HEK293T (cell line): Measurements from ENCODE around the gene MRNIP.

Experiments
- CTCF ChIA-PET: fragments of 350-600 bp; formaldehyde crosslinking; extraction: SDS; loops from one replicate; lab custom pipeline; 2021; ENCODE audit warnings: antibody characterized with exemption, inconsistent platforms; lab: Yijun Ruan, JAX
- POLR2A ChIA-PET: fragments of 350-600 bp; formaldehyde crosslinking; extraction: SDS; loops from one replicate; lab custom pipeline; 2020; ENCODE audit warnings: antibody characterized with exemption, inconsistent platforms; lab: Yijun Ruan, JAX
- DNase-seq: peaks from one replicate; pipeline ENCODE4 v3.0.0; 2012; ENCODE audit warnings: mixed read lengths; ENCODE audit errors: extremely low spot score
- ARNT ChIP-seq: fragments of 450-650 bp; IDR thresholded peaks from 2 replicates; pipeline ENCODE4 v1.6.1; 2017; ENCODE audit warnings: mild to moderate bottlenecking
- BHLHE40 ChIP-seq: fragments of 450-650 bp; IDR thresholded peaks from 2 replicates; pipeline ENCODE4 v1.6.1; 2016; ENCODE audit warnings: mild to moderate bottlenecking, moderate library complexity, borderline replicate concordance
- CTBP1 ChIP-seq: fragments of 450-650 bp; IDR thresholded peaks from 2 replicates; pipeline ENCODE4 v1.6.1; 2016; ENCODE audit warnings: borderline replicate concordance
- ELF4 ChIP-seq: fragments of 450-650 bp; IDR thresholded peaks from 2 replicates; pipeline ENCODE4 v1.6.1; 2017; ENCODE audit warnings: antibody characterized with exemption
- FOXA1 ChIP-seq: fragments of 450-650 bp; IDR thresholded peaks from 2 replicates; pipeline ENCODE4 v1.6.1; 2016; ENCODE audit warnings: mild to moderate bottlenecking
- FOXK2 ChIP-seq: fragments of 450-650 bp; IDR thresholded peaks from 2 replicates; pipeline ENCODE4 v1.6.1; 2016; ENCODE audit warnings: mild to moderate bottlenecking
- FOXM1 ChIP-seq: fragments of 450-650 bp; IDR thresholded peaks from 2 replicates; pipeline ENCODE4 v1.6.1; 2017; ENCODE audit warnings: mild to moderate bottlenecking, borderline replicate concordance
- HDGF ChIP-seq: fragments of 450-650 bp; IDR thresholded peaks from 2 replicates; pipeline ENCODE4 v1.6.1; 2017; ENCODE audit warnings: antibody characterized with exemption, borderline replicate concordance
- L3MBTL2 ChIP-seq: fragments of 450-650 bp; conservative IDR thresholded peaks from 2 replicates; pipeline ENCODE4 v1.6.1; 2016; ENCODE audit warnings: mild to moderate bottlenecking
- LEF1 ChIP-seq: fragments of 450-650 bp; IDR thresholded peaks from 2 replicates; pipeline ENCODE4 v1.6.1; 2017; ENCODE audit warnings: mild to moderate bottlenecking, borderline replicate concordance
- NFRKB ChIP-seq: fragments of 450-650 bp; IDR thresholded peaks from 2 replicates; pipeline ENCODE4 v1.6.1; 2016; ENCODE audit warnings: mild to moderate bottlenecking, moderate library complexity
- SP1 ChIP-seq: fragments of 450-650 bp; IDR thresholded peaks from 2 replicates; pipeline ENCODE4 v1.6.1; 2017
- SUZ12 ChIP-seq: fragments of 450-650 bp; IDR thresholded peaks from 2 replicates; pipeline ENCODE4 v1.6.1; 2016; ENCODE audit warnings: mild to moderate bottlenecking
- TARDBP ChIP-seq: fragments of 450-650 bp; IDR thresholded peaks from 2 replicates; pipeline ENCODE4 v1.6.1; 2016
- ZNF384 ChIP-seq: fragments of 450-650 bp; IDR thresholded peaks from 2 replicates; pipeline ENCODE4 v1.6.1; 2016
- TF ChIP-seq, protein P1 (sequence below): fragments of 450-650 bp; IDR thresholded peaks from 2 replicates; pipeline ENCODE4 v1.6.1; 2016

MRNIP gene

DNA sequence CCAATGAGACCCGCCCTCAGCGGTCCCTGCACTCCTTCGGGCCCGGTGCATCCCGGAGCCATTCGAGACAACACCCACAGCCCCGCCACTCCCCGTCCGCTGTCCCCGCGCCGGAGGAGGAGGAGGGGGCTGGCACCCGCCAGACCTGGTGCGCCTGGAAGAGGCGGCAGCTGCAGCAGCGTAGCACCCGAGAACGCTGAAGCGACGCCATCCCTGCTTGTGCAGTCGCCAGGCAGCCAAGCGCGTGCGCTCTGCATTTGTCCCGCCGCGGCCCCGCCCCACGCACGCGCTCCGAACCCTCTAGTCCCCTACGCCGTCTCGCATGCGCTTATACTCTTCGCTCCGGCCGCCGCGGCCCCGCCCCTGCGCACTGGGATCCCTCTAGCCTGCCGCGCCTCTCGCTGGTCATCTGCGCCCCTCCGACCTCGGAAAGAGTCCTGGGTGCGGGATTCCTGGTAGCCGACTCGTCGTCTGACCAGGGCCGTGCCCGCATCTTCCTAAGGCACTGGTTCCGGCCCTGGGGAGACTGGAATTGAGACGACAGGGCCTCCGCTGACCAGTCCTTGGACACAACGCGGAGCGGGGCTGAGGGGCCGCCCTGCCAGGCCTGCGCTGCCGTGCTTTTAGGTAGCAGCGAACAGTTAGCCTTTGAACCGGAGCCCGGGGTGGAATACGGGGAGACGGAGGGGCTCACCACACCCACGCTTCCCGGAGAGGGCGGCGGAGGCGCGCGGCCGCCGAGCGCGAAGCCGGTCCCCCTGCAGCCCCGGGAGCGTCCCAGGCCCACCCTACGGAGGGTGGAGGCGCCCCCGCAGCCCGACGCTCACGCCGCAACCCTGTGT, at the start of gene MRNIP:
Gene MRNIP, minus strand, starts transcription at position 232 of the 842 bp plus-strand sequence. Its CDS starts 21 bp downstream, at position 211.
- TF ChIP-seq, protein P1, sequence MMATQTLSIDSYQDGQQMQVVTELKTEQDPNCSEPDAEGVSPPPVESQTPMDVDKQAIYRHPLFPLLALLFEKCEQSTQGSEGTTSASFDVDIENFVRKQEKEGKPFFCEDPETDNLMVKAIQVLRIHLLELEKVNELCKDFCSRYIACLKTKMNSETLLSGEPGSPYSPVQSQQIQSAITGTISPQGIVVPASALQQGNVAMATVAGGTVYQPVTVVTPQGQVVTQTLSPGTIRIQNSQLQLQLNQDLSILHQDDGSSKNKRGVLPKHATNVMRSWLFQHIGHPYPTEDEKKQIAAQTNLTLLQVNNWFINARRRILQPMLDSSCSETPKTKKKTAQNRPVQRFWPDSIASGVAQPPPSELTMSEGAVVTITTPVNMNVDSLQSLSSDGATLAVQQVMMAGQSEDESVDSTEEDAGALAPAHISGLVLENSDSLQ = no peak
- TF ChIP-seq CTBP1 = peak; percentile 78
- no peak for TF ChIP-seq ELF4
- TF ChIP-seq ZNF384 = no peak
- no peak for TF ChIP-seq HDGF
- no peak for TF ChIP-seq LEF1
- TF ChIP-seq ARNT = no peak
- TF ChIP-seq TARDBP = no peak
- TF ChIP-seq L3MBTL2 = peak; percentile 80
- TF ChIP-seq BHLHE40 = no peak
- no peak for TF ChIP-seq SUZ12
- no peak for TF ChIP-seq FOXA1
- peak; percentile 97 for DNase-seq
- CTCF ChIA-PET = no interaction called here
- POLR2A ChIA-PET = interaction anchor here (1.0 to 1.2 kb wide), 3 partner anchors 12 to 40 kb away, joined by 3 read pairs; no protein-coding TSS in a partner anchor

DNA sequence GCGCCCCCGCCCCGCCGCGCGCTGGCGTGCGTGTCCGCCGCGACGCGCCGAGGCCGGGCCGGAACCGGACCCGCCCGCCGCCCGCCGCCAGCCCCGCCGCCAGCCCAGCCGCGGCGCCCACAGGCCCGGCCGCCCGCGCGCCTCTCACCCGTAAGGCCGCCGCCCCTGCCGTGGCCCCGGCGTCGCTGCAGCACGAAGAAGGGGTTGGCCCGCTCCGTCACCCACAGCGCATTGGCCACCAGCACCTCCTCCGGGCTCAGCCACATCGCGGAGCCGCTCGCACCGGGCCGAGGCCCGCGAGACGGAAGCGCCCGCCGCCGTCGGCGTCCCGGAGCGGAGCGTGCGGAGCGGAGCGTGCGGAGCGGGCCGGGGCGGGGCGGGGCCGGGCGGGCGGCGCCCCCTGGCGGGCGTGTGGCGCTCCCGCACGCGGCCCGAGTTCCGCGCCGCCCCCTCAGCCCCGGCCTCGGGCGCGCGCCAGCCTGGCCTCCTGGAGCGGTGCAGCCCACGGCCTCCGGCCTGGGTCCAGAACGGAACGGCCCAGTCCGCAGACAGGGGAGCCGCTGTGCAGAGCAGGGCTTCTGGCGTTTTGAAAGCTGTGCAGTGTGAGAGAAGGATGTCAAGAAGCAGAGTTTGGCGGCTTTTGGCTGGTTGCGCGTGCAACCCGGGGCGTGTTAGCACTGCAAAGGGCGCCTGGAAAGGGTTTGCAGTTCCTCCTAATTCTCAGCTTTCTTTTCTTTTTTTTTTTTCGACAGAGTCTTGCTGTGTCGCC, 49.1 kb upstream of the MRNIP start, which contains the start of gene TBC1D9B:
Gene TBC1D9B, minus strand, starts transcription at position 342 of the 769 bp plus-strand sequence. Its CDS starts 76 bp downstream, at position 266.
- POLR2A ChIA-PET = interaction anchor here (0.8 kb wide), 1 partner anchor 183 kb away, joined by 4 read pairs; no protein-coding TSS in a partner anchor
- TF ChIP-seq SP1 (no peak), BHLHE40 (no peak), SUZ12 (no peak), ARNT (peak; percentile 70), HDGF (no peak), CTBP1 (no peak), FOXA1 (no peak), ZNF384 (no peak), NFRKB (no peak), FOXK2 (no peak), FOXM1 (0 out of 2 replicates have a peak, but pooled peaks have one; percentile 6), L3MBTL2 (peak; percentile 36; the same call in 1 of the 2 replicates), TARDBP (no peak), ELF4 (no peak), LEF1 (no peak)
- TF ChIP-seq, protein P1 = no peak
- CTCF ChIA-PET = interaction anchor here (0.6 to 1.1 kb wide), 3 partner anchors 25 to 192 kb away, joined by 3 to 4 read pairs (median 3); no protein-coding TSS in a partner anchor
- DNase-seq = peak; percentile 93

DNA sequence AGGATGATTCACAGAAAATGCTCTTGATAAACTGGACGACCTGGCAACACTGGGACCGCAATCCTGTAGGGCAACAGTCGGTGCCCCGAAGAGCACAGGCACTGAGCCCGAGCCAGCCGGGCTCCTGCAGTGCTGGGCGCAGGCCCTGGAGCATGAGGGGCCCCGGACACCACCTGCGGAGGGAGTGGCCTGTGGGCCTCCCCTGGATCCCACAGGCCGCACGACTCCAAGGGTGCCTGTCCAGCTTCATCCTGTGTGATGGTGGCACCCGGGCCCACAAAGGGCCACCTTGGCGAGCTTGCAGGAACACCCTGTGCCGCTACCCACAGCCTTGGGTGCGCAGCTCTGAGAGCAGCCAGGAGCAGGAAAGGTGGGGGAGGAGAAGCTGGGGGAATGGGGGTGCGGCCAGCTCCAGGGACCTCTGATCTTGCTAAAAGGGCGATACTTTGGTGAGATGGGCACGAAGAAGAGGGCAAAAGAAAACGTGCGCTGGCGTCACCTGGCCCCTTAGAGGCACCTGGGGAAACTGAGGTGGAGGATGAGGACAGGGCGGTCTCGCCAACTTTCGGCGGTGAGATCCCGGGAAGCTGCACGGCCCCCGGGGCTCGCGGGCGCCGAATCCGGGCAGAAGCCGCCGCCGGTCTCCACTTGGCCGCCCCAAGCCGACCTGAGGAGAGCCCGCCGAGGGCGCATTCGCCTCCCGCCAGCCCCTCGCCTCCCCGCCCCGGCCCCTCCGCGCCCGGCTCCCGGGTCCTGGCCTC, 48.4 kb upstream of the MRNIP start:
- ChIA-PET CTCF (interaction anchor here (0.7 to 1.5 kb wide), 3 partner anchors 15 to 105 kb away, joined by 3 to 6 read pairs (median 6); no protein-coding TSS in a partner anchor), POLR2A (interaction anchor here (0.6 to 0.8 kb wide), 2 partner anchors 80 to 184 kb away, joined by 3 to 4 read pairs; no protein-coding TSS in a partner anchor)
- no peak for TF ChIP-seq ARNT
- TF ChIP-seq ELF4 = no peak
- TF ChIP-seq CTBP1 = no peak
- no peak for TF ChIP-seq FOXK2
- TF ChIP-seq, protein P1 = no peak
- no peak for TF ChIP-seq SUZ12
- no peak for TF ChIP-seq TARDBP
- no peak for TF ChIP-seq FOXM1
- TF ChIP-seq ZNF384 = no peak
- no peak for TF ChIP-seq FOXA1
- no peak for TF ChIP-seq L3MBTL2
- TF ChIP-seq LEF1 = no peak
- TF ChIP-seq SP1 = no peak
- TF ChIP-seq NFRKB = no peak
- no peak for TF ChIP-seq BHLHE40
- TF ChIP-seq HDGF = no peak
- peak; percentile 53 for DNase-seq

DNA sequence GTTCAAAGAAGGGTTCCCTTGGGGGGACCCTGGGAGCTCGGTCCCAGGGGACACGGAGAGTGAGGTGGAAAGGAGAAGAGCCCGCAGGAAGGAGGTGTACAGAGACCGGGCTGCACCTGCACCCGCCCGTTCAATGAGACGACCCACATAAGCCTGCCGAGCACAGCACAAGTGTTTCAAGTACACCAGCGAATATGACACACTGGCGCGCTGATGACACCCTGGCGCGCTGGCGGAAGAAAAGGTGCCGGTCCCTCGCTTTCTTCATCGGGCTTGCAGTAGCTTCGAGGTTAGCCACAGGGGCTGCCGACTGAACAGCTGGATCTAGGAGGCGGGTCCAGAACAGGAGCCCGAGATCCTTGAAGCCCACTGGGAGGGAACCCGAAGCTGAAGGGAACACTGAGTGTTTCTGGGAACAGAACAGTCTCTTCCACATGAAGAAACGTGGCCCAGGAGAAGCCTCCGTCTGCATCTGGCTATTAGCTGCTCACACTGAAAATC, 47.7 kb upstream of the MRNIP start:
- DNase-seq = no peak
- ChIA-PET CTCF (interaction anchor here (0.7 to 1.5 kb wide), 2 partner anchors 15 to 104 kb away, joined by 6 read pairs; no protein-coding TSS in a partner anchor), POLR2A (interaction anchor here (0.6 kb wide), 1 partner anchor 79 kb away, joined by 3 read pairs; no protein-coding TSS in a partner anchor)
- TF ChIP-seq NFRKB (no peak), FOXK2 (no peak), ZNF384 (no peak), FOXA1 (no peak), FOXM1 (no peak), HDGF (no peak), SP1 (no peak), LEF1 (no peak), ARNT (no peak), CTBP1 (no peak), SUZ12 (no peak), BHLHE40 (no peak), L3MBTL2 (no peak), TARDBP (no peak), ELF4 (no peak)
- TF ChIP-seq, protein P1 = no peak
